HG02642 (cell line): Measurements from ENCODE around the gene ZNF474.

Source experiments
- ATAC-seq: cut with Tn5 transposase; IDR thresholded peaks from one replicate; pipeline ENCODE4 v1.9.1; 2021; ENCODE audit warnings: mild to moderate bottlenecking; ENCODE audit not compliant: unreplicated experiment, poor library complexity

ZNF474 gene

GRCh38 chr5:122114501-122114900 lies 14.8 kb upstream of the ZNF474 start:
- no peak for ATAC-seq

- ATAC-seq: no peak
Measured at GRCh38 chr5:122118356-122118948, 10.9 kb upstream of the ZNF474 start.

GRCh38 chr5:122119205-122119604 lies 10.1 kb upstream of the ZNF474 start:
- no peak for ATAC-seq

- no peak for ATAC-seq
Measured at GRCh38 chr5:122120493-122120892, 8.9 kb upstream of the ZNF474 start.

- ATAC-seq: no peak
Measured at GRCh38 chr5:122120957-122121356, 8.4 kb upstream of the ZNF474 start.

- no peak for ATAC-seq
Measured at GRCh38 chr5:122121479-122122465, 7.6 kb upstream of the ZNF474 start.

- no peak for ATAC-seq
Measured at GRCh38 chr5:122124766-122125165, 4.6 kb upstream of the ZNF474 start.

GRCh38 chr5:122126177-122126755 lies 3.1 kb upstream of the ZNF474 start:
- no peak for ATAC-seq

- no peak for ATAC-seq
Measured at GRCh38 chr5:122126756-122127321, 2.5 kb upstream of the ZNF474 start.

GRCh38 chr5:122130152-122130551 lies 806 bp downstream of the ZNF474 start:
- ATAC-seq: no peak

GRCh38 chr5:122137702-122138101 lies 8.4 kb downstream of the ZNF474 start:
- no peak for ATAC-seq

GRCh38 chr5:122138356-122138755 lies 9.0 kb downstream of the ZNF474 start:
- ATAC-seq: no peak

- no peak for ATAC-seq
Measured at GRCh38 chr5:122140900-122141299, 11.6 kb downstream of the ZNF474 start.

GRCh38 chr5:122141751-122142150 lies 12.4 kb downstream of the ZNF474 start:
- ATAC-seq: no peak

- ATAC-seq: no peak
Measured at GRCh38 chr5:122142480-122143164, 13.3 kb downstream of the ZNF474 start.

GRCh38 chr5:122144236-122144635 lies 14.9 kb downstream of the ZNF474 start:
- no peak for ATAC-seq

- no peak for ATAC-seq
Measured at GRCh38 chr5:122145906-122146305, 16.6 kb downstream of the ZNF474 start.

GRCh38 chr5:122149321-122150090 lies 20.2 kb downstream of the ZNF474 start:
- no peak for ATAC-seq

- no peak for ATAC-seq
Measured at GRCh38 chr5:122150215-122150614, 20.9 kb downstream of the ZNF474 start.

GRCh38 chr5:122151640-122152039 lies 22.3 kb downstream of the ZNF474 start:
- ATAC-seq: no peak
